Ovary (tissue), 3 donors: Measurements from ENCODE around the gene DHRS9.

Experiments used
- CTCF ChIP-seq, 3 donors: fragments of 450-650 bp in 2 of 3; fragments of 200-600 bp in 1 of 3; IDR thresholded peaks; one replicate each; pipeline versions ENCODE4 v1.5.1 to v1.8.0; 2016 to 2022; ENCODE audit warnings: antibody characterized with exemption in 3 of 3, mild to moderate bottlenecking in 1 of 3
- POLR2A ChIP-seq: fragments of 450-650 bp; IDR thresholded peaks from one replicate; pipeline ENCODE4 v1.6.1; 2017; ENCODE audit warnings: antibody characterized with exemption, mild to moderate bottlenecking, moderate library complexity
- donor health status: DM: no; HTN: no; CAD: no.

GRCh38 chr2:169066897-169067296, 2.5 kb upstream of the DHRS9 start:
- no peak for TF ChIP-seq CTCF (IDR thresholded peaks at IDR 0.05)
- no peak for TF ChIP-seq POLR2A
